Panc1 (cell line): Measurements from ENCODE around the gene LYZL1.

ENCODE experiments used
- TCF7L2 ChIP-seq: IDR thresholded peaks from 2 replicates; pipeline ENCODE4 v1.6.1; 2011; ENCODE audit warnings: mild to moderate bottlenecking, low read depth, low read length, inconsistent platforms
- TF ChIP-seq, protein P1 (sequence below): fragments of 450-650 bp; IDR thresholded peaks from 2 replicates; pipeline ENCODE4 v1.5.1; 2017; ENCODE audit warnings: mild to moderate bottlenecking
- TF ChIP-seq, protein P2 (sequence below), 2 experiments: IDR thresholded peaks; 2 replicates each; pipeline ENCODE4 v1.6.1; 2011 to 2012; ENCODE audit warnings: low read depth in 2 of 2, control low read depth in 1 of 2, low read length in 1 of 2, mild to moderate bottlenecking in 1 of 2, moderate library complexity in 1 of 2; ENCODE audit not compliant: insufficient read depth in 1 of 2

DNA sequence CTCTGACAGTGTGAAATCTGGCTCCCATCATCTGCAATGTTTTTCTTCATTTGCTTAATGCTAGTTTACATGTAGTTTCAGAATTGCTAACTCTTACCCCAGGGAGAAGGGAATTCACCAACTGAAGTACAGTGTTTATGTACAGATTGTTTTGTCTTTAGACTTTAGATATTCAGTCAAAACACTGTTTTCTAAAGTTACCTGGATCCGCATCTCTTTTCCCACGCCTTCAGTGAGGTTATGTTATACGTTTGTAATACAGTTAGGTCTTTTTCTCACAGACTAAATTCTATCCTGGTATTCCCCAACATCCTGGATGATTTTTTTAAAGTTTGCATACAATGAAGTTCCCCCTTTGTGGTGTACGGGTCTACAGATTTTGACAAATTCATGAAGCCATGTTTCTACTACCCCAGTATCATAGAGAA is 3.2 kb upstream of the LYZL1 start:
- no peak for TF ChIP-seq TCF7L2
- TF ChIP-seq, protein P1, sequence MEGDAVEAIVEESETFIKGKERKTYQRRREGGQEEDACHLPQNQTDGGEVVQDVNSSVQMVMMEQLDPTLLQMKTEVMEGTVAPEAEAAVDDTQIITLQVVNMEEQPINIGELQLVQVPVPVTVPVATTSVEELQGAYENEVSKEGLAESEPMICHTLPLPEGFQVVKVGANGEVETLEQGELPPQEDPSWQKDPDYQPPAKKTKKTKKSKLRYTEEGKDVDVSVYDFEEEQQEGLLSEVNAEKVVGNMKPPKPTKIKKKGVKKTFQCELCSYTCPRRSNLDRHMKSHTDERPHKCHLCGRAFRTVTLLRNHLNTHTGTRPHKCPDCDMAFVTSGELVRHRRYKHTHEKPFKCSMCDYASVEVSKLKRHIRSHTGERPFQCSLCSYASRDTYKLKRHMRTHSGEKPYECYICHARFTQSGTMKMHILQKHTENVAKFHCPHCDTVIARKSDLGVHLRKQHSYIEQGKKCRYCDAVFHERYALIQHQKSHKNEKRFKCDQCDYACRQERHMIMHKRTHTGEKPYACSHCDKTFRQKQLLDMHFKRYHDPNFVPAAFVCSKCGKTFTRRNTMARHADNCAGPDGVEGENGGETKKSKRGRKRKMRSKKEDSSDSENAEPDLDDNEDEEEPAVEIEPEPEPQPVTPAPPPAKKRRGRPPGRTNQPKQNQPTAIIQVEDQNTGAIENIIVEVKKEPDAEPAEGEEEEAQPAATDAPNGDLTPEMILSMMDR = no peak
- TF ChIP-seq, protein P2, sequence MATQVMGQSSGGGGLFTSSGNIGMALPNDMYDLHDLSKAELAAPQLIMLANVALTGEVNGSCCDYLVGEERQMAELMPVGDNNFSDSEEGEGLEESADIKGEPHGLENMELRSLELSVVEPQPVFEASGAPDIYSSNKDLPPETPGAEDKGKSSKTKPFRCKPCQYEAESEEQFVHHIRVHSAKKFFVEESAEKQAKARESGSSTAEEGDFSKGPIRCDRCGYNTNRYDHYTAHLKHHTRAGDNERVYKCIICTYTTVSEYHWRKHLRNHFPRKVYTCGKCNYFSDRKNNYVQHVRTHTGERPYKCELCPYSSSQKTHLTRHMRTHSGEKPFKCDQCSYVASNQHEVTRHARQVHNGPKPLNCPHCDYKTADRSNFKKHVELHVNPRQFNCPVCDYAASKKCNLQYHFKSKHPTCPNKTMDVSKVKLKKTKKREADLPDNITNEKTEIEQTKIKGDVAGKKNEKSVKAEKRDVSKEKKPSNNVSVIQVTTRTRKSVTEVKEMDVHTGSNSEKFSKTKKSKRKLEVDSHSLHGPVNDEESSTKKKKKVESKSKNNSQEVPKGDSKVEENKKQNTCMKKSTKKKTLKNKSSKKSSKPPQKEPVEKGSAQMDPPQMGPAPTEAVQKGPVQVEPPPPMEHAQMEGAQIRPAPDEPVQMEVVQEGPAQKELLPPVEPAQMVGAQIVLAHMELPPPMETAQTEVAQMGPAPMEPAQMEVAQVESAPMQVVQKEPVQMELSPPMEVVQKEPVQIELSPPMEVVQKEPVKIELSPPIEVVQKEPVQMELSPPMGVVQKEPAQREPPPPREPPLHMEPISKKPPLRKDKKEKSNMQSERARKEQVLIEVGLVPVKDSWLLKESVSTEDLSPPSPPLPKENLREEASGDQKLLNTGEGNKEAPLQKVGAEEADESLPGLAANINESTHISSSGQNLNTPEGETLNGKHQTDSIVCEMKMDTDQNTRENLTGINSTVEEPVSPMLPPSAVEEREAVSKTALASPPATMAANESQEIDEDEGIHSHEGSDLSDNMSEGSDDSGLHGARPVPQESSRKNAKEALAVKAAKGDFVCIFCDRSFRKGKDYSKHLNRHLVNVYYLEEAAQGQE (IDR thresholded peaks at IDR 0.05; ENCODE audit: insufficient read depth in 1 of 2, low read depth in 2 of 2, low read length in 1 of 2) = no peak
